ENCODE data around the gene C2orf15.
"Not testable (repeated sequence)": the region's sequence is repeated elsewhere in the genome, so short reads cannot be mapped to it uniquely, and the experiment has no call there.

C2orf15 gene

GRCh38 chr2:99159594-99159993 is 18.1 kb downstream of the C2orf15 start:
- in situ Hi-C loops (cut with MboI; ENCODE audit: low sequenced_read_pairs) = no loop called here

GRCh38 chr2:99166218-99166617 is 24.7 kb downstream of the C2orf15 start:
- in situ Hi-C loops (cut with MboI; ENCODE audit: low sequenced_read_pairs) = no loop called here

- in situ Hi-C loops (cut with MboI; ENCODE audit: low sequenced_read_pairs) = no loop called here
Observed at GRCh38 chr2:99169534-99169933, 28.0 kb downstream of the C2orf15 start.

- in situ Hi-C loops (cut with MboI; ENCODE audit: low sequenced_read_pairs) = no loop called here
Observed at GRCh38 chr2:99171377-99172140, 30.1 kb downstream of the C2orf15 start.

- in situ Hi-C loops (cut with MboI; ENCODE audit: low sequenced_read_pairs) = no loop called here
Observed at GRCh38 chr2:99180755-99181623, 39.5 kb downstream of the C2orf15 start, which contains the start of the genes MITD1 and MRPL30. MITD1 (minus strand) TSS chr2:99181058; CDS start chr2:99180981, 77 bp downstream. MRPL30 (plus strand) TSS chr2:99181184; CDS start chr2:99186204, 5,020 bp downstream.

GRCh38 chr2:99181624-99182000 is 40.1 kb downstream of the C2orf15 start:
- in situ Hi-C loops (cut with MboI; ENCODE audit: low sequenced_read_pairs) = no loop called here

- in situ Hi-C loops (cut with MboI; ENCODE audit: low sequenced_read_pairs) = no loop called here
Observed at GRCh38 chr2:99183025-99183424, 41.5 kb downstream of the C2orf15 start.

GRCh38 chr2:99184811-99185210 is 43.3 kb downstream of the C2orf15 start:
- in situ Hi-C loops (cut with MboI; ENCODE audit: low sequenced_read_pairs) = no loop called here

GRCh38 chr2:99187011-99187410 is 45.5 kb downstream of the C2orf15 start:
- in situ Hi-C loops (cut with MboI; ENCODE audit: low sequenced_read_pairs) = no loop called here

- in situ Hi-C loops (cut with MboI; ENCODE audit: low sequenced_read_pairs) = no loop called here
Observed at GRCh38 chr2:99188357-99188756, 46.9 kb downstream of the C2orf15 start.

GRCh38 chr2:99190548-99190947 is 49.0 kb downstream of the C2orf15 start:
- in situ Hi-C loops (cut with MboI; ENCODE audit: low sequenced_read_pairs) = no loop called here

GRCh38 chr2:99192364-99192763 is 50.9 kb downstream of the C2orf15 start:
- in situ Hi-C loops (cut with MboI; ENCODE audit: low sequenced_read_pairs) = not testable (repeated sequence)

GRCh38 chr2:99198103-99198841 is 56.8 kb downstream of the C2orf15 start:
- in situ Hi-C loops (cut with MboI; ENCODE audit: low sequenced_read_pairs) = no loop called here

- in situ Hi-C loops (cut with MboI; ENCODE audit: low sequenced_read_pairs) = no loop called here
Observed at GRCh38 chr2:99200076-99200800, 58.7 kb downstream of the C2orf15 start.

All from HL-60/S4 treated with phorbol 12-myristate 13-acetate at 8.2 ng/mL for 4 days and 3 days (cell line).